ENCODE measurements around the gene DZIP1L.

DNA sequence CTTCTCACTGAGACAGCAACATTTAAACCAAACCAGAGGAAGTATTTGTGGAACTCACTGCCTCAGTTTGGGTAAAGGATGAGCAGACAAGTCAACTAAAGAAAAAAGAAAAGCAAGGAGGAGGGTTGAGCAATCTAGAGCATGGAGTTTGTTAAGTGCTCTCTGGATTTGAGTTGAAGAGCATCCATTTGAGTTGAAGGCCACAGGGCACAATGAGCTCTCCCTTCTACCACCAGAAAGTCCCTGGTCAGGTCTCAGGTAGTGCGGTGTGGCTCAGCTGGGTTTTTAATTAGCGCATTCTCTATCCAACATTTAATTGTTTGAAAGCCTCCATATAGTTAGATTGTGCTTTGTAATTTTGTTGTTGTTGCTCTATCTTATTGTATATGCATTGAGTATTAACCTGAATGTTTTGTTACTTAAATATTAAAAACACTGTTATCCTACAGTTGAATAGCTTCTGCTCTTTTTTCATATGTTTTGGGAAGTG is 82.2 kb downstream of the DZIP1L start:
- no peak for TF ChIP-seq CTCF (IDR thresholded peaks at IDR 0.05)
- TF ChIP-seq POLR2A (IDR thresholded peaks at IDR 0.05): no peak
- no peak for TF ChIP-seq EP300 (IDR thresholded peaks at IDR 0.05)
